OCI-LY1 (cell line): ENCODE data around the gene TNFRSF17.
A peak's percentile ranks its signal among the peaks of the same experiment; 100 is the strongest.

Source experiments
- H2AFZ ChIP-seq: fragments of 200-600 bp; sonication (generic), shearing (Covaris generic); 2 replicates; pipeline ENCODE4 v1.6.0; 2014; ENCODE audit warnings: antibody characterized with exemption, mild to moderate bottlenecking, low read length
- H3F3A ChIP-seq: fragments of 200-600 bp; sonication (generic), shearing (Covaris generic); 2 replicates; pipeline ENCODE4 v1.6.0; 2014; ENCODE audit warnings: mild to moderate bottlenecking, antibody characterized with exemption, low read length, moderate library complexity; ENCODE audit not compliant: insufficient read depth
- H3K27ac ChIP-seq: fragments of 200-600 bp; sonication (generic); 2 replicates; pipeline ENCODE4 v1.5.1; 2014; ENCODE audit warnings: low read length, mixed run types, mild to moderate bottlenecking, low read depth; ENCODE audit not compliant: poor library complexity, severe bottlenecking
- H3K27me3 ChIP-seq: fragments of 200-600 bp; sonication (generic); 2 replicates; pipeline ENCODE4 v1.6.0; 2014; ENCODE audit warnings: antibody characterized with exemption, mild to moderate bottlenecking, low read length, moderate library complexity; ENCODE audit not compliant: insufficient read depth
- H3K36me3 ChIP-seq: fragments of 200-600 bp; sonication (generic); 2 replicates; pipeline ENCODE4 v1.6.1; 2014; ENCODE audit warnings: mild to moderate bottlenecking, antibody characterized with exemption, low read length, moderate library complexity, mixed read lengths; ENCODE audit not compliant: insufficient read depth
- H3K4me1 ChIP-seq: fragments of 200-600 bp; sonication (generic); 2 replicates; pipeline ENCODE4 v1.5.1; 2014; ENCODE audit warnings: mild to moderate bottlenecking, low read length, moderate library complexity; ENCODE audit not compliant: insufficient read depth, severe bottlenecking
- H3K4me2 ChIP-seq: fragments of 200-600 bp; sonication (generic), shearing (Covaris generic); 2 replicates; pipeline ENCODE4 v1.6.1; 2014; ENCODE audit warnings: low read length
- H3K4me3 ChIP-seq: fragments of 200-600 bp; sonication (generic); 2 replicates; pipeline ENCODE4 v1.5.1; 2014; ENCODE audit warnings: low read length, low read depth, mild to moderate bottlenecking, mixed read lengths; ENCODE audit not compliant: poor library complexity, severe bottlenecking
- H3K79me2 ChIP-seq: fragments of 200-600 bp; shearing (Covaris generic); 2 replicates; pipeline ENCODE4 v1.6.1; 2016; ENCODE audit warnings: mixed run types, low read length, mixed read lengths; ENCODE audit not compliant: insufficient read depth
- H3K9ac ChIP-seq: fragments of 200-600 bp; sonication (generic), shearing (Covaris generic); 2 replicates; pipeline ENCODE4 v1.6.1; 2014; ENCODE audit warnings: mild to moderate bottlenecking, low read length, mixed read lengths
- H3K9me2 ChIP-seq: fragments of 200-600 bp; sonication (generic), shearing (Covaris generic); 2 replicates; pipeline ENCODE4 v1.6.1; 2014; ENCODE audit warnings: low read depth, mild to moderate bottlenecking, low read length, mixed read lengths
- H3K9me3 ChIP-seq: fragments of 200-600 bp; shearing (Covaris generic); 2 replicates; pipeline ENCODE4 v1.6.1; 2014; ENCODE audit warnings: low read length, mixed read lengths
- H4K20me1 ChIP-seq: fragments of 200-600 bp; sonication (generic), shearing (Covaris generic); 2 replicates; pipeline ENCODE4 v1.6.0; 2016; ENCODE audit warnings: mild to moderate bottlenecking, low read length; ENCODE audit not compliant: insufficient read depth
- CTCF ChIP-seq: fragments of 200-600 bp; sonication (generic), shearing (Covaris generic); IDR thresholded peaks from 2 replicates; pipeline ENCODE4 v1.5.1; 2017; ENCODE audit warnings: mild to moderate bottlenecking, antibody characterized with exemption, low read length, moderate library complexity, mixed read lengths
- EZH2 ChIP-seq: fragments of 200-600 bp; sonication (generic), shearing (Covaris generic); IDR thresholded peaks from 2 replicates; pipeline ENCODE4 v1.8.0; 2017; ENCODE audit warnings: borderline replicate concordance, mixed run types, mild to moderate bottlenecking, antibody characterized with exemption, low read length, moderate library complexity, mixed read lengths

Gene TNFRSF17

GRCh38 chr16:12010388-12011251 is 45.6 kb downstream of the TNFRSF17 start:
- no peak overlapping the region for H2AFZ ChIP-seq
- H3K27me3 ChIP-seq = no peaks in the 10 kb centered on the region
- H3K4me3 ChIP-seq = no peak overlapping the region
- peak overlapping the region; percentile 2 for H3K27ac ChIP-seq
- TF ChIP-seq CTCF = no peak
- no peak for TF ChIP-seq EZH2
- 0 out of 2 replicates have a peak, but pooled peaks cover 2% of the 10 kb centered on the region for H3F3A ChIP-seq
- no peaks in the 10 kb centered on the region for H3K9me2 ChIP-seq
- no peak overlapping the region for H3K9ac ChIP-seq
- no peaks in the 10 kb centered on the region for H3K79me2 ChIP-seq
- H3K4me1 ChIP-seq = peaks cover 15% of the 10 kb centered on the region
- H4K20me1 ChIP-seq = no peaks in the 10 kb centered on the region
- peaks cover 12% of the 10 kb centered on the region; the same call in 1 of the 2 replicates for H3K36me3 ChIP-seq
- 0 out of 2 replicates have a peak overlapping the region, but pooled peaks have one; percentile 21 for H3K4me2 ChIP-seq
- H3K9me3 ChIP-seq = no peaks in the 10 kb centered on the region

GRCh38 chr16:12011565-12011964 is 46.6 kb downstream of the TNFRSF17 start:
- Histone ChIP-seq H3K9me3 (no peaks in the 10 kb centered on the region), H3K27ac (no peak overlapping the region), H2AFZ (no peak overlapping the region), H3K79me2 (no peaks in the 10 kb centered on the region), H3K4me1 (peaks cover 15% of the 10 kb centered on the region), H3K36me3 (peaks cover 12% of the 10 kb centered on the region; the same call in 1 of the 2 replicates), H3F3A (no peaks in the 10 kb centered on the region), H3K4me2 (no peak overlapping the region), H3K9me2 (no peaks in the 10 kb centered on the region), H3K4me3 (no peak overlapping the region), H4K20me1 (no peaks in the 10 kb centered on the region), H3K27me3 (no peaks in the 10 kb centered on the region), H3K9ac (no peak overlapping the region)
- no peak for TF ChIP-seq CTCF
- no peak for TF ChIP-seq EZH2

GRCh38 chr16:12016291-12016947 is 51.4 kb downstream of the TNFRSF17 start:
- Histone ChIP-seq H2AFZ (no peak overlapping the region), H3K4me3 (no peak overlapping the region), H3K4me1 (peaks cover 19% of the 10 kb centered on the region), H3K27ac (no peak overlapping the region), H3F3A (no peaks in the 10 kb centered on the region), H3K9me2 (no peaks in the 10 kb centered on the region), H3K36me3 (peaks cover 3% of the 10 kb centered on the region; the same call in 1 of the 2 replicates), H3K9me3 (no peaks in the 10 kb centered on the region), H4K20me1 (no peaks in the 10 kb centered on the region), H3K9ac (no peak overlapping the region), H3K79me2 (no peaks in the 10 kb centered on the region), H3K4me2 (no peak overlapping the region), H3K27me3 (no peaks in the 10 kb centered on the region)
- TF ChIP-seq CTCF (no peak), EZH2 (no peak)
